GM10248 (cell line): ENCODE results near the gene ANO7.

ENCODE experiments used
- CTCF ChIA-PET: fragments of 300-600 bp; sonication (Branson Sonifier 250); formaldehyde crosslinking; extraction: SDS; loops from one replicate; lab custom pipeline; 2021; ENCODE audit warnings: antibody characterized with exemption; lab: Yijun Ruan, JAX
- POLR2A ChIA-PET: fragments of 350-650 bp; sonication (Branson Sonifier 250); formaldehyde crosslinking; extraction: SDS; loops from one replicate; lab custom pipeline; 2020; ENCODE audit warnings: antibody characterized with exemption; lab: Yijun Ruan, JAX
- DNase-seq: peaks from one replicate; pipeline ENCODE4 v3.0.0; 2012; ENCODE audit errors: extremely low spot score
- CTCF ChIP-seq: IDR thresholded peaks from 2 replicates; pipeline ENCODE4 v1.5.1; 2012; ENCODE audit warnings: mild to moderate bottlenecking, low read depth; ENCODE audit errors: extremely low read depth, missing control alignments, control extremely low read depth

The ANO7 gene

GRCh38 chr2:241179899-241180298 lies 8.6 kb upstream of the ANO7 start:
- peak; percentile 69 for DNase-seq
- TF ChIP-seq CTCF: no peak
- ChIA-PET POLR2A (interaction anchor here (0.6 kb wide), 2 partner anchors 31 to 177 kb away, joined by 3 read pairs; partner anchors contain the start of gene PASK), CTCF (interaction anchor here (1.0 to 1.5 kb wide), 3 partner anchors 16 to 101 kb away, joined by 3 to 4 read pairs (median 3); no protein-coding TSS in a partner anchor)

GRCh38 chr2:241180495-241180894 lies 8.0 kb upstream of the ANO7 start:
- no peak for TF ChIP-seq CTCF
- POLR2A ChIA-PET: no interaction called here
- DNase-seq: no peak
- CTCF ChIA-PET: interaction anchor here (0.9 to 1.5 kb wide), 3 partner anchors 16 to 102 kb away, joined by 3 to 4 read pairs (median 3); no protein-coding TSS in a partner anchor

- ChIA-PET CTCF (no interaction called here), POLR2A (no interaction called here)
- no peak for TF ChIP-seq CTCF
- DNase-seq: no peak
Measured at GRCh38 chr2:241182126-241182525, 6.4 kb upstream of the ANO7 start.

- CTCF ChIA-PET: no interaction called here
- DNase-seq: no peak
- POLR2A ChIA-PET: no interaction called here
- no peak for TF ChIP-seq CTCF
Measured at GRCh38 chr2:241182531-241183133, 5.8 kb upstream of the ANO7 start.

- no peak for DNase-seq
- ChIA-PET POLR2A (no interaction called here), CTCF (no interaction called here)
- TF ChIP-seq CTCF: no peak
Measured at GRCh38 chr2:241183221-241183620, 5.3 kb upstream of the ANO7 start.

- ChIA-PET CTCF (no interaction called here), POLR2A (no interaction called here)
- DNase-seq: no peak
- TF ChIP-seq CTCF: no peak
Measured at GRCh38 chr2:241184901-241185300, 3.6 kb upstream of the ANO7 start.
